ENCODE data around the gene NREP. TPM values are rescaled to one million over a fixed set of nuclear protein-coding genes. Genes with fewer than 3 reads are reported as not detected.
A peak's percentile ranks its signal among the peaks of the same experiment; 100 is the strongest.

The NREP gene
- polyA plus RNA-seq, 2 donors: 4.6 to 7.5 TPM

DNA sequence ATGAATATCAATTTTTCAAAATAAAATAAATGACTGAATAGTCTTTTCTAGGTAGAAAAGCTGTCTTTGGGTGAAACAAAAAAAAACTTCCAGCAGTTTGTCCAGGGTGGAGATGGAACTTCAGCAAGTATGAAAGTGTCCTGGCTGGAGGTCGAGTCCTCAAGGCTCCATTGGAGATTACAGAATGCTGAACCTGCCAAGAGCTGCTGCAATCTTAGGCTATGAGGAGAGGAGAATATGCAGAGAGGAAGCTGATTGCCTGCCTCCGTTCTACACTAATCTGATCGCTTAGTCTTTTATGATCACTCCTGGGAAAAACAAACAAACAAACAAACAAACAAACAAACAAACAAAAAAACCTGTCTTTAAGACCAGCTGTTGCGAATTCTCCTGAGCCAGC is 50.6 kb downstream of the NREP start:
- Histone ChIP-seq H3K27me3 (ENCODE audit: control insufficient read depth in 1 of 2, insufficient read depth in 2 of 2, low read length in 2 of 2) (no peaks in the 10 kb centered on the region), H3K36me3 (ENCODE audit: control insufficient read depth in 2 of 2, insufficient read depth in 2 of 2, low read length in 1 of 2) (no peaks in the 10 kb centered on the region), H3K9me3 (ENCODE audit: control insufficient read depth in 2 of 2, insufficient read depth in 1 of 2, low read depth in 1 of 2, low read length in 1 of 2) (no peaks in the 10 kb centered on the region), H3K4me1 (ENCODE audit: control insufficient read depth in 2 of 2, insufficient read depth in 2 of 2, low read length in 1 of 2) (peaks cover 0 to 2% of the 10 kb centered on the region in 2 donors), H3K4me3 (ENCODE audit: low read depth in 1 of 2, low read length in 2 of 2) (no peak overlapping the region), H3K27ac (ENCODE audit: low read depth in 2 of 2, low read length in 1 of 2) (no peak overlapping the region)
- 57 to 72% methylated on average over 4 of the region's 4 CpGs for WGBS, 2 donors

DNA sequence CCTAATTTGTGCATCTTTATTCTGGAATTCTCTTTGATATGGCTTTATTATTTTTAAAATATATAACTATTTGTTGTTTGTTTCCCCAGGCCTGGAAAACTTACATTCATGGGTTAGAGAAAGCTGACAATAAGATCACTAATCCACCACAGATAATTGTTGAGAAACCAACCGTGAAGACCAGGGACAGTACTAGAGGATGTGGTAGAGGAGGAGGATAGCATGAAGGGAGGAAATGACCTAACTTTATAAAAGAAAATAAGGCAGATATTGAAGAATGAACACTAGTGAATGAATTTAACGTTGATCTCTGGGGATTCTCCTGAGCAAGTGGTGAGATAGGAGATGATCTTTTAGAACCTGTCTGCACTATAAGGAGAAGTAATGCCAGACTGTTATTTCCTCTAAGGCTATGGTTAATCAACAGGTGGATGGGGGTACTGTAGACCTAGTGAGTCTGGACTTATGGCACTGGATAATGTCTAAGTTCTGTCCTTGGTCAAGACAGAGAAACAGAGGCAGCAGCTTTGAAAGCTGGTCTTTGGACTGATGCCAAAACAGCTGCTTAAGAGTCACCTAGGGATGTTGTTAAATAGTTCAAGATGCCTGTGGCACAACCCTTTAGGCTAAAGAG is 52.4 kb downstream of the NREP start:
- H3K27me3 ChIP-seq (ENCODE audit: control insufficient read depth in 1 of 2, insufficient read depth in 2 of 2, low read length in 2 of 2): no peaks in the 10 kb centered on the region
- 41 to 71% methylated on average over 2 of the region's 2 CpGs for WGBS, 2 donors
- H3K4me1 ChIP-seq (ENCODE audit: control insufficient read depth in 2 of 2, insufficient read depth in 2 of 2, low read length in 1 of 2): peaks cover 0 to 5% of the 10 kb centered on the region in 2 donors
- H3K9me3 ChIP-seq (ENCODE audit: control insufficient read depth in 2 of 2, insufficient read depth in 1 of 2, low read depth in 1 of 2, low read length in 1 of 2): no peaks in the 10 kb centered on the region
- no peak overlapping the region for H3K4me3 ChIP-seq (ENCODE audit: low read depth in 1 of 2, low read length in 2 of 2)
- no peaks in the 10 kb centered on the region for H3K36me3 ChIP-seq (ENCODE audit: control insufficient read depth in 2 of 2, insufficient read depth in 2 of 2, low read length in 1 of 2)
- no peak overlapping the region for H3K27ac ChIP-seq (ENCODE audit: low read depth in 2 of 2, low read length in 1 of 2)

DNA sequence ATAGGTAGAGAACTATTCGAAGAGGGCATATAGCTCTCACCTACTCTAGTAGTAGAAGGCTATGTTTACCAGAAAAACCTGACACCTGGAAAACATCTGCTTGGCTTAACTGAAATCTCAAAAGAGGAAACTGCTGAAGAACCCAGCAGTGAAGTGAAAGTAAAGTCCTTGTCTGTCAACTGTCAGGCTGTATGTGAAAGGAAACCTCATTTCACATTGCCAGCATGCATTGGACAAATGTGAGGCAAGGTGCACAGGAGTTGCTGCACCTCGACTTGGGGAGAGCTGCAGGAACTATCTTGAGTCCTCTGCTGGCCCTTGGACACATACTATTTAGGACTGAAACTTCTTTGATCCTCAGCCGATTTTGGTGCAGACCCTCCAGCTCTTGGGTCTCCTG is 53.3 kb downstream of the NREP start:
- H3K4me3 ChIP-seq (ENCODE audit: low read depth in 1 of 2, low read length in 2 of 2): no peak overlapping the region
- H3K27ac ChIP-seq (ENCODE audit: low read depth in 2 of 2, low read length in 1 of 2): no peak overlapping the region
- H3K27me3 ChIP-seq (ENCODE audit: control insufficient read depth in 1 of 2, insufficient read depth in 2 of 2, low read length in 2 of 2): no peaks in the 10 kb centered on the region
- WGBS, 2 donors: 69 to 72% methylated on average over 3 of the region's 3 CpGs
- no peaks in the 10 kb centered on the region for H3K36me3 ChIP-seq (ENCODE audit: control insufficient read depth in 2 of 2, insufficient read depth in 2 of 2, low read length in 1 of 2)
- H3K4me1 ChIP-seq (ENCODE audit: control insufficient read depth in 2 of 2, insufficient read depth in 2 of 2, low read length in 1 of 2): peaks cover 0 to 5% of the 10 kb centered on the region in 2 donors
- H3K9me3 ChIP-seq (ENCODE audit: control insufficient read depth in 2 of 2, insufficient read depth in 1 of 2, low read depth in 1 of 2, low read length in 1 of 2): no peaks in the 10 kb centered on the region

DNA sequence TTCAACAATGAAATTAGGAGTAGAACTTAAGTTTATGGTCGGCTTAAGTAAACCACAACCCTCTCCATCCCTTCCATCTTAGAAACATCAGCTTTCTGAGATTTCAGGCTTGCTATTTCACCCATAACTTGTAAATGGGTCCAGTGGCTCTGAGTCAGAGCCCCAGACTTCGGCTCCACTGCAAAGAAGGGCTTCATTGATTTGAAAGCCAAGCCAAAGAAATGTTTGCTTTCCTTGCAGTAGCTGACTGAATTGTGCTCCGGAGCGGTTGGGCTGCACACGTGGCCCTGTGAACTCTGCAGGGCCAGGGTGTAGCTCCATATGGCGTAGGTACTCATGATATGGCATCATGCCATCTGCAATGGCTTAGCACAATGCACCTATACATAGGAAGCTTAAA is 57.0 kb downstream of the NREP start:
- Histone ChIP-seq H3K9me3 (ENCODE audit: control insufficient read depth in 2 of 2, insufficient read depth in 1 of 2, low read depth in 1 of 2, low read length in 1 of 2) (no peaks in the 10 kb centered on the region), H3K27ac (ENCODE audit: low read depth in 2 of 2, low read length in 1 of 2) (peak overlapping the region in 1 of 2 donors; percentile 59), H3K27me3 (ENCODE audit: control insufficient read depth in 1 of 2, insufficient read depth in 2 of 2, low read length in 2 of 2) (no peaks in the 10 kb centered on the region), H3K36me3 (ENCODE audit: control insufficient read depth in 2 of 2, insufficient read depth in 2 of 2, low read length in 1 of 2) (no peaks in the 10 kb centered on the region), H3K4me1 (ENCODE audit: control insufficient read depth in 2 of 2, insufficient read depth in 2 of 2, low read length in 1 of 2) (peaks cover 0 to 5% of the 10 kb centered on the region in 2 donors), H3K4me3 (ENCODE audit: low read depth in 1 of 2, low read length in 2 of 2) (no peak overlapping the region)
- 41 to 53% methylated on average over 6 of the region's 6 CpGs for WGBS, 2 donors

DNA sequence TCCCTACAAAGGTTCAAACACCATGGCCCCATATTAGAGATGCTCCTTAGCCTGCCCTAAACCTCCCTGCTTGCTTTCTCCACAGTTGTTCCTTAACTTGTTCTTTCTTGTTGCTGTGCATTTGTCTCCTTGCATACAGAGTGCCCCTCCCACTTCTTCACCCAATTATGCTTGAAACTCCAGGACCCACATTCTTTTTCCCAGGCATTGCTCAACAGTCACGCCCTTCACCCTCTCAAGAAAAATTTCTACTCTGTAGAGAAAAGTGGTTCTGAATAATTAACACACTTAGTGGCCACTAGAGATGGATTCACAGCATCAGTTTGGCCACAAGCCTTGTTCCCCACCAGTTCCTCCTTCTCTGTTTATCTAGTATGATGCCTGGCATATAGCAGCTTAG is 57.7 kb downstream of the NREP start:
- peaks cover 0 to 5% of the 10 kb centered on the region in 2 donors for H3K4me1 ChIP-seq (ENCODE audit: control insufficient read depth in 2 of 2, insufficient read depth in 2 of 2, low read length in 1 of 2)
- H3K9me3 ChIP-seq (ENCODE audit: control insufficient read depth in 2 of 2, insufficient read depth in 1 of 2, low read depth in 1 of 2, low read length in 1 of 2): no peaks in the 10 kb centered on the region
- H3K4me3 ChIP-seq (ENCODE audit: low read depth in 1 of 2, low read length in 2 of 2): no peak overlapping the region
- no peaks in the 10 kb centered on the region for H3K27me3 ChIP-seq (ENCODE audit: control insufficient read depth in 1 of 2, insufficient read depth in 2 of 2, low read length in 2 of 2)
- no peaks in the 10 kb centered on the region for H3K36me3 ChIP-seq (ENCODE audit: control insufficient read depth in 2 of 2, insufficient read depth in 2 of 2, low read length in 1 of 2)
- H3K27ac ChIP-seq (ENCODE audit: low read depth in 2 of 2, low read length in 1 of 2): no peak overlapping the region
- 49 to 71% methylated on average over 1 of the region's 1 CpG for WGBS, 2 donors

DNA sequence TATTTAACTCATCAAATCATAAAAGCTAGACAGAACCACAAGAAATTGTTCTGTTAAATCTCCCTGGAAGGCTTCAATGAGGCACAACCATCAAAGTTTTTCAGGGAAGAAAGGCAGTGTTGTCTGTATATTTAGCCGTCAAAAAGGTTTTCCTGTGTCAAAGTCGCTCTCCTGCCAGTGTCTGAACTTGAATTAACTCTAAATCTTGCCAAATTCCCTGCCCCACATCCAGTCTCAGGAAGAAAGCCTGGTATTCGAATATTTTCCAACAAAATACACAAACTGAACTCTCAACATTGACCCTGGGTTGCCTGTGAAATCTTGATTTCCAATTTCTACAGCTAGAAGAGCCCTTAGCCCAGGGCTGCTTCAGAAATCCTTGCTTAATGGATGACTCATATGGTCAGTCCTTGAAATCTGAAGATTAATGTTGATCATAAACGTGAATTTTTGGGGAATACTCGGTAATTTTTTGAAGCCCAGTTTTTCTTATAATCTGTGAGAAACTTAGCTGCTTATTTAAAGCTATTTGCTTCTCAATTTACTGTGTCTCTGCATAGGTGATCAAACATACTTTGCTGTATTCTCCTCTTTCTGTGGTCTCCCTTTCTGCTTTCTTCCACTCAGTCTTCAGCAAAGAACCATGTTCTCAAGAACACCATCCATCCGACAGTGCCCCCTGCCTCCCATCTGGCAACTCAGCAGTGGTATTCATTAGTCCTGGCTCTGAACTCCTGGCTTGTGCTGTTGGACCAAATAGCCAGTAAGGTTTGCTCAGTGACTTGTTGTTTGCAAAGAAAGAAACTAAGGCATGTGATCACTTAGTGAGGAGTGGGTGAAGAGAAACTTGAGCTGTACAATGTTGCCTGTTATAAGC is 58.9 kb downstream of the NREP start:
- 40 to 57% methylated on average over 6 of the region's 6 CpGs for WGBS, 2 donors

DNA sequence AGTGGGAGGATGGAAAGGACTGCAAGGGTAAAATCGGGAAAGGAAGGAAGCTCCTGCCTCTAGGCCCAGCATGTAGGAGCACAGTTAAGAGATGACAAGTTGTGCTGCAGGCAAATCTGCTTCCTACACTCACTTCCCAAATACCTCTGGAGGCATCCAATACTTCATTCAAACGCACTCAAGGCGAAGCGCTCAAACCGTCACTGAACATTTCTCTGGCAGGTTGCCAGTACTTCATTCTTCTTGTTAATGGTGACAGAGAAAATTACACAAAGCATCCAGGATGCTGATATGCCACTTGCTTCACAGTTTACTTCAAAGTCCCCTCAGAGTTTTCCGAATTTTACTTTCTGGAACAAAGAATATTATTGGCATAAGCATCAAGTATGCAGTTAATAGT is 59.8 kb downstream of the NREP start:
- Histone ChIP-seq H3K4me3 (ENCODE audit: low read depth in 1 of 2, low read length in 2 of 2) (no peak overlapping the region), H3K27ac (ENCODE audit: low read depth in 2 of 2, low read length in 1 of 2) (no peak overlapping the region), H3K9me3 (ENCODE audit: control insufficient read depth in 2 of 2, insufficient read depth in 1 of 2, low read depth in 1 of 2, low read length in 1 of 2) (no peaks in the 10 kb centered on the region), H3K4me1 (ENCODE audit: control insufficient read depth in 2 of 2, insufficient read depth in 2 of 2, low read length in 1 of 2) (peaks cover 0 to 3% of the 10 kb centered on the region in 2 donors), H3K36me3 (ENCODE audit: control insufficient read depth in 2 of 2, insufficient read depth in 2 of 2, low read length in 1 of 2) (no peaks in the 10 kb centered on the region), H3K27me3 (ENCODE audit: control insufficient read depth in 1 of 2, insufficient read depth in 2 of 2, low read length in 2 of 2) (no peaks in the 10 kb centered on the region)
- 16 to 29% methylated on average over 6 of the region's 6 CpGs for WGBS, 2 donors

More for the DNA sequence above, 58.9 kb downstream of the NREP start:
- Histone ChIP-seq H3K9me3 (ENCODE audit: control insufficient read depth in 2 of 2, insufficient read depth in 1 of 2, low read depth in 1 of 2, low read length in 1 of 2) (no peaks in the 10 kb centered on the region), H3K4me3 (ENCODE audit: low read depth in 1 of 2, low read length in 2 of 2) (no peak overlapping the region), H3K27me3 (ENCODE audit: control insufficient read depth in 1 of 2, insufficient read depth in 2 of 2, low read length in 2 of 2) (no peaks in the 10 kb centered on the region), H3K36me3 (ENCODE audit: control insufficient read depth in 2 of 2, insufficient read depth in 2 of 2, low read length in 1 of 2) (no peaks in the 10 kb centered on the region), H3K27ac (ENCODE audit: low read depth in 2 of 2, low read length in 1 of 2) (no peak overlapping the region), H3K4me1 (ENCODE audit: control insufficient read depth in 2 of 2, insufficient read depth in 2 of 2, low read length in 1 of 2) (peaks cover 0 to 3% of the 10 kb centered on the region in 2 donors)

DNA sequence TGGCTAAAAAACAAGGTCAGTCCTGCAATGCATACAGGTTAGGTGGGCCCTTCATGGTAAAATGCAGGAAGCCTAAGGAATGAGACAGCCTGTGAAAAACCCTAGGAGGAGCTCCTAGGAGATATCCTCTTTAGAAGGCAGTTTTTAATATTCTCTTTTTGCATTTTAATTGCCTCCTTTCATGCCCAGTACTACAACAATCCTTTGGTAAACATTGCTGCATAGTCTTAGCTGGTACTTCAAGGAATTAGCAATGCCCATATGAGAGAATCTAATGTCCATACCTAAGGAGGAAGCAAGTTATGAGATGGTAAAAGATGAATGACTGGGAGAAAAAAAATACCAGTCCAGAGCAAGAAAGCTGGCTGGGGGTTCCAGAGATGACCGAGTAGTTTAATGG is 61.0 kb downstream of the NREP start:
- Histone ChIP-seq H3K27me3 (ENCODE audit: control insufficient read depth in 1 of 2, insufficient read depth in 2 of 2, low read length in 2 of 2) (no peaks in the 10 kb centered on the region), H3K4me3 (ENCODE audit: low read depth in 1 of 2, low read length in 2 of 2) (no peak overlapping the region), H3K9me3 (ENCODE audit: control insufficient read depth in 2 of 2, insufficient read depth in 1 of 2, low read depth in 1 of 2, low read length in 1 of 2) (no peaks in the 10 kb centered on the region), H3K4me1 (ENCODE audit: control insufficient read depth in 2 of 2, insufficient read depth in 2 of 2, low read length in 1 of 2) (peaks cover 0 to 3% of the 10 kb centered on the region in 2 donors), H3K27ac (ENCODE audit: low read depth in 2 of 2, low read length in 1 of 2) (no peak overlapping the region), H3K36me3 (ENCODE audit: control insufficient read depth in 2 of 2, insufficient read depth in 2 of 2, low read length in 1 of 2) (no peaks in the 10 kb centered on the region)
- WGBS, 2 donors: 87 to 91% methylated on average over 1 of the region's 1 CpG

DNA sequence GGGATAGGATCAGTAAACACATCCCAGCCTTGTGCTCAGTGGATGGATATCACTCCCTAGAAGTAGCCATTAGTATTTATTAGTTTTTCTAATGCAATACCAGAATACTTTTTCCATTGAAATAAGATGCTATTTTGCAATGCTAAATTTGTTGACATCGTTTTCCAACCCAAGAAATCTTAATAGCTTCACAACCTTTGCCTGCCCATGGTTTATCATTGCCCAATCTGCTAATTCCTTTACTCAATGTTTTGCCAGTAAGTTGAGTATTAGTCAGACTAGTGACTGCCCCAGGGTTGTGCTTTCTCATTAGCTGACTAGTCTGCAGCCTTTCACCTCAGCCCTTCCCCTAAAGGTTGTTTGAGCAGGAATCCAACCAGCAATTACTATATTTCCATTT is 62.9 kb downstream of the NREP start:
- H3K27me3 ChIP-seq (ENCODE audit: control insufficient read depth in 1 of 2, insufficient read depth in 2 of 2, low read length in 2 of 2): no peaks in the 10 kb centered on the region
- no peak overlapping the region for H3K4me3 ChIP-seq (ENCODE audit: low read depth in 1 of 2, low read length in 2 of 2)
- H3K27ac ChIP-seq (ENCODE audit: low read depth in 2 of 2, low read length in 1 of 2): no peak overlapping the region
- H3K4me1 ChIP-seq (ENCODE audit: control insufficient read depth in 2 of 2, insufficient read depth in 2 of 2, low read length in 1 of 2): no peaks in the 10 kb centered on the region
- 37 to 60% methylated on average over 1 of the region's 1 CpG for WGBS, 2 donors
- H3K36me3 ChIP-seq (ENCODE audit: control insufficient read depth in 2 of 2, insufficient read depth in 2 of 2, low read length in 1 of 2): no peaks in the 10 kb centered on the region
- no peaks in the 10 kb centered on the region for H3K9me3 ChIP-seq (ENCODE audit: control insufficient read depth in 2 of 2, insufficient read depth in 1 of 2, low read depth in 1 of 2, low read length in 1 of 2)

Data from esophagus (tissue), 2 donors.